GM12878 (cell line): Measurements from ENCODE around the gene GCNT1. TPM values are rescaled to one million over a fixed set of nuclear protein-coding genes. Genes with fewer than 3 reads are reported as not detected.

Source experiments
- ATAC-seq: fragments of 200-7000 bp; cut with Tn5 transposase; 3 replicates; pipeline ENCODE4 v1.9.1; 2020; ENCODE audit warnings: mild to moderate bottlenecking, moderate library complexity
- BruUV-seq: library from RNA; stranded (reverse); fragments of 400-500 nt; replicated peaks from 2 replicates; lab custom pipeline; 2021; lab: Mats Ljungman, UMichigan
- CTCF ChIA-PET: fragments of 300-600 bp; sonication (Branson Sonifier 250); formaldehyde crosslinking; extraction: SDS; loops from one replicate; lab custom pipeline; 2021; ENCODE audit warnings: inconsistent platforms; lab: Yijun Ruan, JAX
- POLR2A ChIA-PET: fragments of 350-600 bp; formaldehyde crosslinking; extraction: SDS; loops from one replicate; lab custom pipeline; 2021; ENCODE audit warnings: inconsistent platforms; lab: Charles Lee
- RAD21 ChIA-PET: fragments of 300-600 bp; sonication (Branson Sonifier 250); formaldehyde crosslinking; loops from one replicate; lab custom pipeline; 2023; ENCODE audit warnings: antibody characterized with exemption; ENCODE audit not compliant: unreplicated experiment; lab: Charles Lee
- SMC1A ChIA-PET: fragments of 300-600 bp; sonication (Branson Sonifier 250); formaldehyde crosslinking; loops from one replicate; lab custom pipeline; 2023; ENCODE audit not compliant: unreplicated experiment, uncharacterized antibody; lab: Charles Lee
- DNase-seq: peaks from one replicate; pipeline ENCODE4 v3.0.0-alpha.2; 2011; ENCODE audit warnings: low read depth, low spot score
- FAIRE-seq: peaks from 3 replicates; lab custom pipeline; 2011; peaks lifted over from hg19 to GRCh38; lab: Jason Lieb, UNC
- H2AFZ ChIP-seq: 2 replicates; pipeline ENCODE4 v1.6.0; 2011; ENCODE audit warnings: low read depth, low read length, control low read depth; ENCODE audit not compliant: control insufficient read depth
- H3K27ac ChIP-seq: 2 replicates; pipeline ENCODE4 v1.5.1; 2011; ENCODE audit warnings: control low read depth; ENCODE audit not compliant: control insufficient read depth, insufficient read depth
- H3K27me3 ChIP-seq, 2 experiments: replicated peaks in 1 of 2; 2 replicates each; pipeline versions ENCODE4 v1.6.0 to v1.6.1; 2011; ENCODE audit warnings: low read length in 1 of 2; ENCODE audit not compliant: control insufficient read depth in 2 of 2, insufficient read depth in 2 of 2
- H3K36me3 ChIP-seq, 2 experiments: 2 replicates each; pipeline ENCODE4 v1.5.1; 2011; ENCODE audit warnings: low read length in 1 of 2; ENCODE audit not compliant: control insufficient read depth in 2 of 2, insufficient read depth in 2 of 2
- H3K4me1 ChIP-seq: 2 replicates; pipeline ENCODE4 v1.6.1; 2011; ENCODE audit warnings: mild to moderate bottlenecking, low read length, moderate library complexity, mixed read lengths; ENCODE audit not compliant: control insufficient read depth, insufficient read depth
- H3K4me2 ChIP-seq: 2 replicates; pipeline ENCODE4 v1.6.0; 2011; ENCODE audit warnings: control low read depth; ENCODE audit not compliant: control insufficient read depth, insufficient read depth
- H3K4me3 ChIP-seq: fragments of 200-600 bp; sonication (generic); 2 replicates; pipeline ENCODE4 v1.5.1; 2016
- H3K79me2 ChIP-seq: 2 replicates; pipeline ENCODE4 v1.6.0; 2011; ENCODE audit warnings: low read length; ENCODE audit not compliant: control insufficient read depth, insufficient read depth
- H3K9ac ChIP-seq: 2 replicates; pipeline ENCODE4 v1.8.0; 2011; ENCODE audit warnings: low read length, control low read depth, mixed read lengths; ENCODE audit not compliant: control insufficient read depth, insufficient read depth
- H3K9me3 ChIP-seq: replicated peaks from 3 replicates; pipeline ENCODE4 v1.5.1; 2011; ENCODE audit warnings: mild to moderate bottlenecking, low read length; ENCODE audit not compliant: control insufficient read depth, insufficient read depth
- H4K20me1 ChIP-seq: 2 replicates; pipeline ENCODE4 v1.6.0; 2011; ENCODE audit not compliant: control insufficient read depth, insufficient read depth
- BCL11A ChIP-seq: IDR thresholded peaks from 2 replicates; pipeline ENCODE4 v1.6.1; 2011; ENCODE audit warnings: low read depth, low read length
- CBX5 ChIP-seq: sonication (generic); IDR thresholded peaks from 2 replicates; pipeline ENCODE4 v1.6.1; 2016; ENCODE audit warnings: low read depth, moderate library complexity, mild to moderate bottlenecking, inconsistent platforms
- IKZF1 ChIP-seq: fragments of 450-650 bp; conservative IDR thresholded peaks from 2 replicates; pipeline ENCODE4 v1.6.1; 2017; ENCODE audit warnings: antibody characterized with exemption, mild to moderate bottlenecking
- IKZF2 ChIP-seq, 2 experiments: fragments of 450-650 bp; IDR thresholded peaks; 2 replicates each; pipeline ENCODE4 v1.6.1; 2017; ENCODE audit warnings: mild to moderate bottlenecking in 2 of 2, moderate library complexity in 2 of 2
- KLF5 ChIP-seq: fragments of 450-650 bp; IDR thresholded peaks from 2 replicates; pipeline ENCODE4 v1.6.1; 2014; ENCODE audit warnings: mild to moderate bottlenecking; ENCODE audit not compliant: partially characterized antibody
- NR2F1 ChIP-seq: fragments of 450-650 bp; conservative IDR thresholded peaks from 2 replicates; pipeline ENCODE4 v1.6.1; 2017; ENCODE audit warnings: mild to moderate bottlenecking
- PML ChIP-seq: IDR thresholded peaks from 2 replicates; pipeline ENCODE4 v1.6.1; 2012; ENCODE audit warnings: low read length, inconsistent platforms
- RAD21 ChIP-seq: IDR thresholded peaks from 2 replicates; pipeline ENCODE4 v1.6.1; 2011; ENCODE audit warnings: mild to moderate bottlenecking, low read depth, low read length, moderate library complexity; ENCODE audit not compliant: insufficient read depth
- REST ChIP-seq: IDR thresholded peaks from 2 replicates; pipeline ENCODE4 v1.6.1; 2012; ENCODE audit warnings: mild to moderate bottlenecking, low read depth, low read length
- RUNX3 ChIP-seq: IDR thresholded peaks from 2 replicates; pipeline ENCODE4 v1.6.1; 2012; ENCODE audit warnings: low read length, inconsistent platforms
- SIN3A ChIP-seq: IDR thresholded peaks from 2 replicates; pipeline ENCODE4 v1.6.1; 2012; ENCODE audit warnings: low read depth, low read length, improper control_type of control experiment
- SKIL ChIP-seq: fragments of 450-650 bp; IDR thresholded peaks from 2 replicates; pipeline ENCODE4 v1.6.1; 2017; ENCODE audit warnings: mild to moderate bottlenecking, low read depth, inconsistent platforms; ENCODE audit not compliant: poor library complexity, severe bottlenecking
- YBX1 ChIP-seq: fragments of 450-650 bp; IDR thresholded peaks from 2 replicates; pipeline ENCODE4 v1.6.1; 2016; ENCODE audit warnings: antibody characterized with exemption
- ZNF384 ChIP-seq: IDR thresholded peaks from 2 replicates; pipeline ENCODE4 v1.6.1; 2012; ENCODE audit warnings: low read depth, mild to moderate bottlenecking, low read length, improper control_type of control experiment, borderline replicate concordance
- WGBS: methylation state at CpG from one replicate; pipeline ENCODE4 v1.1.6; 2016; ENCODE audit warnings: low lambda C conversion rate; ENCODE audit not compliant: insufficient replicate concordance, insufficient coverage; ENCODE audit errors: missing lambda C conversion rate; 5-methylcytosine and 5-hydroxymethylcytosine counted together
- in situ Hi-C: fragments of 300-500 bp; cut with MboI; formaldehyde crosslinking; loops from 9 replicates; pipeline ENCODE4 v1.14.3; 2018; ENCODE audit warnings: mixed read lengths
- intact Hi-C: fragments of 100-400 bp; cut with micrococcal nuclease; formaldehyde crosslinking; loops from one replicate; pipeline ENCODE4 v1.14.2; 2022; ENCODE audit not compliant: unreplicated experiment
- polyA plus RNA-seq, 11 experiments: library from polyadenylated mRNA; depleted of rRNA in 4 of 11; unstranded in 6 of 11; stranded (reverse) in 5 of 11; fragments of >200 nt; fragmentation: Nextera tagmentation in 4 of 11; fragmentation: Illumina TruSeq in 1 of 11; extraction: Ambion mirVana in 4 of 11; extraction: Trizol in 1 of 11; gene quantifications; 1 replicate in 1 of 11; 2 replicates in 10 of 11; pipeline versions ENCODE4 v1.2.1 to v1.2.3, GENCODE V29; 2011 to 2016; ENCODE audit warnings: inconsistent platforms in 2 of 11, missing spikeins in 2 of 11, low read depth in 1 of 11
- total RNA-seq, 4 experiments: library from RNA; depleted of rRNA in 3 of 4; stranded (reverse); fragments of >200 nt in 3 of 4; fragmentation: Illumina TruSeq in 1 of 4; extraction: Trizol in 1 of 4; gene quantifications; 2 replicates each; pipeline versions ENCODE4 v1.2.1 to v1.2.3, GENCODE V29; 2013 to 2021

Gene GCNT1
- total and polyA plus RNA-seq, 10 of the 15 experiments (the other 5 are each of a cell fraction or from before 2014, with no cell fraction given) = 2.8 to 17.8 (median 7.1) TPM

GRCh38 chr9:76438841-76439588 lies 20.0 kb upstream of the GCNT1 start:
- SMC1A ChIA-PET = interaction anchor here (1.1 to 2.2 kb wide), 6 partner anchors 34 to 110 kb away, joined by 3 to 9 read pairs (median 5); partner anchors contain the start of gene RFK
- Histone ChIP-seq H3K4me1 (peaks cover 40% of the 10 kb centered on the region), H3K4me2 (peak overlapping the region; percentile 35; the same call in 1 of the 2 replicates), H3K27me3 (no peaks in the 10 kb centered on the region), H3K79me2 (peaks cover under 1% of the 10 kb centered on the region; the same call in 1 of the 2 replicates), H3K9ac (no peak overlapping the region), H2AFZ (no peak overlapping the region), H3K36me3 (no peaks in the 10 kb centered on the region), H4K20me1 (no peaks in the 10 kb centered on the region), H3K9me3 (no peaks in the 10 kb centered on the region; the same call in 1 of the 3 replicates), H3K4me3 (no peak overlapping the region), H3K27ac (peak overlapping the region; percentile 64)
- peak; percentile 80 for DNase-seq
- BruUV-seq = no TSS peak
- intact Hi-C loops (loop anchor here (2.0 kb wide), 1 partner anchor 24 kb away; no protein-coding TSS in a partner anchor), in situ Hi-C loops (no loop called here)
- 17% methylated on average over 6 of the region's 6 CpGs for WGBS
- CTCF ChIA-PET = interaction anchor here (0.7 to 2.9 kb wide), 5 partner anchors 8 to 220 kb away, joined by 3 to 15 read pairs (median 3); partner anchors contain the start of gene RFK
- FAIRE-seq = peak; percentile 74
- POLR2A ChIA-PET = interaction anchor here (0.6 to 1.5 kb wide), 6 partner anchors 11 to 46 kb away, joined by 3 to 8 read pairs (median 6); partner anchors contain the start of gene RFK
- ATAC-seq = peak; percentile 83
- RAD21 ChIA-PET = interaction anchor here (0.7 to 3.2 kb wide), 7 partner anchors 12 to 1511 kb away, joined by 3 to 11 read pairs (median 4); partner anchors contain the start of genes GCNT1 and RFK
- peak; percentile 34; the same call in 1 of the 2 replicates for TF ChIP-seq BCL11A
- TF ChIP-seq YBX1 = no peak
- no peak for TF ChIP-seq SIN3A
- peak; percentile 69 for TF ChIP-seq ZNF384
- TF ChIP-seq IKZF1 = peak; percentile 65; the same call in 1 of the 2 replicates
- peak; percentile 71 for TF ChIP-seq SKIL
- peak; percentile 69 for TF ChIP-seq NR2F1
- peak; percentile 90 for TF ChIP-seq RUNX3
- no peak for TF ChIP-seq RAD21
- 0 out of 2 replicates have a peak, but pooled peaks have one; percentile 50 for TF ChIP-seq PML
- no peak for TF ChIP-seq REST
- 0 out of 2 replicates have a peak, but pooled peaks have one; percentile 13 for TF ChIP-seq CBX5
- TF ChIP-seq IKZF2 (IDR thresholded peaks at IDR 0.05) = peak; percentile 88 to 90
- no peak for TF ChIP-seq KLF5
